Endometrium (tissue), 2 donors: Measurements from ENCODE around the gene ASB3.

Source experiments
- FAIRE-seq: peaks from 2 replicates; lab custom pipeline; 2012; peaks lifted over from hg19 to GRCh38; lab: Jason Lieb, UNC
- donor health status: control.
- donor health status: control.

ASB3 gene

DNA sequence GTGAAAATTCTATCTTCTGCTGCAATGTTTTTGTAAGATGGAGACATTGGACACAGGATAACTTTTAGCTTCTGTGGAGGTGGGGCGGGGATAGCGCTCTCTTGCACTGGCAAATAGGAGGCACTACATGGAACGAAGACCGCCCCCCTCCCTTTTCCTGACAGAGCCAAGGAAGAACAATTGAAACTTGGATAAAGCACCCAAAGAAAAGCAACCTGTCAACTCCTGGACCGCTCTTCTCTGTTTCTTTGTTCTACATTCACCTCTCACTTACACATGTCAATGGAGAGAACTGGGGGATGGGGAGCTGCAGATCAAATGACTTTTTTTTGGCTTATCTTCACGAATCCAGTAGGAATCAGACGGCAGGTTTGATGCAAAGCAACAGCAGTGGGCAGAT lies 145.5 kb downstream of the ASB3 start:
- no peak for FAIRE-seq

DNA sequence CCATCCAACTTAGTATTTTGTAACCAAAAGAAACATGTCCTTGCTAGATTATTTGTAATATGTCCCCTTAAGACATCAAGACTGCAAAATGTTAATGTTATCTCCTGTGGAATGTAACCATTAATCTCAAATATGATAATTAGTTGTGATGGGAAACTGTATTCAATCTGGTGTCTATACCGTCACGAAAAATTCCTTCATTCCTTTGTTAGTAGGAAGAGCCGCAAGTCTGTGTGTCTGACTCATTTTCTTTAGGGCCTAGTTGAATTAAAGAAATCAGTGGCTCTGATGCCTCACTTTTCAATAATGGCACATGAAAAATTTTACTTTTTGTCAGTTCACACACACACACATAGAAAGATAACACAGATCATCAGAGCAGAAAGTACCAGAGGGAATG lies 146.3 kb downstream of the ASB3 start:
- FAIRE-seq = no peak

DNA sequence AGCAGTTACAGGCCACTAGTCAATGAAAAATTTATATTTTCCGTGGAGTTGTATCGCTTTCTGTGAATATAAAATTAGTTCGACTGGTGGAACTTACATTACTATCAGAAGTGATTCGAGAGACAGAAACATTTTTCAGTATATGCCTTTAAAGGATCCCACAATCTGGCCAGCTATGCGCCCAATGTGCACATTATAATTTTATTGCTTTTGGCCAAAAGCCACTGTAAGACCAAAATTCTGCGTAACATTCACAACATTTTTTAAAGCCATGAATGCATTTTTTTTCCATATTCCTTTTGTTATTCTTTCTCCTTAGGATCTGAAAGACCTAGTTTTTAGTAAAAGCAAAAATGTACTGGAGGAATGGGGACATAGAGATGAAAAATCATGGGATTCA lies 150.2 kb downstream of the ASB3 start:
- no peak for FAIRE-seq

- no peak for FAIRE-seq
Measured at GRCh38 chr2:53636109-53636508, 150.6 kb downstream of the ASB3 start.

- FAIRE-seq = no peak
Measured at GRCh38 chr2:53635694-53636093, 151.1 kb downstream of the ASB3 start.

DNA sequence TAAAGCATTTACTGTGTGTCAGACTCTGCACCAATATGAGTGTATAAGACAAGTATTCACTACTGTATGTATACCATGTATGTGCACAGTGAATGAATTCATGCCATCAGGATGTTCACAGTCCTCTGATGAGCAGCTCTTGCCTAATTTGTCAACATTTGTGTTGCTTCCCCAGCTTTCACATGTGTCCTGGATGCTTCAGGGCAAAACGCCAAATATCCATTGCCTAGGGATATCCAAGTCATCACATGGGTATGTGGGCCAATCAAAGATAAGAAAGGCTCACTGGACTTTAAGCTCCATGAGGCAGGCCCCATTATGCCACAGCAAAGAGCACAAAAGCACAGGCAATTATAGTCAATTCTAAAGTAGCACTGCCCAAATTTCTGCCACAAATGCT lies 153.3 kb downstream of the ASB3 start:
- FAIRE-seq = no peak

DNA sequence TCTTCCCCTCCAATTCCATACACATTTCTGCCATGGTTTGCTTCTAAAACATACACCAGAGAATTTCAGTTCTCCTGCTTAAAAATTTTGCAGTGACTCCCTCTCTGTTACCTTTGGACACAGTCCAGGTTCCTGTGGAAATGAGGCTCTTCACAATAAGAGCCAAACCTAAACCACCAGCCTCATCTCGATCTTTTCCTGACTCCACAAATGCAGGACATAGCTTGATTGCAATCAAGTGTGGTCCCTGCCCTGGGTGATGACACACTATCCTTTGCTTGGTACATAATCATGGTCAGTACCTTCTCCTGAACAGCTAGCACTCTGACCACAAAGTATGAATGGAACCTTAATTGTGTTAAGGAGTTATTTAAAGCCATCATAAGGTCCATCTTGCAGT lies 154.0 kb downstream of the ASB3 start:
- no peak for FAIRE-seq

DNA sequence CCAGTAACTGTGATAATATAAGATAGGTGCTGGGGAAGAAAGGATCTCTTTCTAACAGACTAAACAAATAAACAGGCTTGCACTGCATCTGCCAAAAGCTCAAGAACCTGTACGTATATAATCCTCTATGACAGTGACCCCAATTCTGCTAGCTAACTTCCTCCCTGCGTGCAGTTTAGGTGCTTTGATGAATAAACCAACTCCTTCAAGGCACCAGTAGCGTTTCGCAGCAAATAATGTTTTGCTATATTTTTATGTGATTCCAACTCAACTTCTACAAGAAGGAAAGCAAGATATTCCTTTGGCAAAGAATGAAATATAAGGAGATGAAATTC lies 154.7 kb downstream of the ASB3 start:
- FAIRE-seq = no peak

- FAIRE-seq = no peak
Measured at GRCh38 chr2:53631313-53632125, 155.2 kb downstream of the ASB3 start.

- FAIRE-seq = no peak
Measured at GRCh38 chr2:53630026-53630606, 156.6 kb downstream of the ASB3 start.

DNA sequence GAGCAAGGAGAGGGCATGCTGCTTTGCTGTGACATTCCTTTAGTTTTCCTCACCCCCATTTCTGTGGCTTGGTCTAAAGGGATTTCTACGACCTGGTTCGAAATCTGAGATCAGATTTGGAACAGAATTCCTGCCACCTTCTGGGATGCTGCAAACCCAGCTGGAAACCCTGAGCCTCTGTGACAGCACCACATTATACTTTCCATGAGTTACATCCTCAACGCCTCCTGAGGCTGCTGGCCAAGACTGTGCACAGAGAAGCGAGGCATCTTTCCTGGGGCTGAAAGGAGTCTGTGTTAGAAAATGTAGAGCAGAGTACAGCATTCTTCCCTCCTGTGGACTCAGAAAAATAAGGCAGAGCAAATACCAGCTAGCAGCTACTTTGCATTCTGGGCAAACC lies 157.3 kb downstream of the ASB3 start:
- no peak for FAIRE-seq

DNA sequence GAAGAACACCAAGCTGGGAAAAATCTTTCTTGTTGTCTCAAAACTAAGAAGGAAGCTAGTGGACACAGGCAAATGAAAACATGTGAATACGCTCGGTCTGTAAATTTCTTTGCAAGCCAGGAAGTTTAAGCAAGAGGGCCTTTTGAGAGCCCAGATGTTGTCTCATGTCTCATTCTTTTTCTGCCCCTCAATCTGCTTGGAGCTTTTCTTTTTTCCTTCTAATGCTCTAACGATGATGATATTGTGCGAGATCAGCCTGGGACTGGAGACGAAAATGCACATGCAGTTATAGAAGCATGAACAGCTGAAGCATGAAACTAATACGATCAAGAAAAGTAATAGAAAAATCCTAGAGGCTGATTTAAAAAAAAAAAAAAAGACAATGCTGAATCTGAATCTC lies 157.8 kb downstream of the ASB3 start:
- FAIRE-seq = no peak

DNA sequence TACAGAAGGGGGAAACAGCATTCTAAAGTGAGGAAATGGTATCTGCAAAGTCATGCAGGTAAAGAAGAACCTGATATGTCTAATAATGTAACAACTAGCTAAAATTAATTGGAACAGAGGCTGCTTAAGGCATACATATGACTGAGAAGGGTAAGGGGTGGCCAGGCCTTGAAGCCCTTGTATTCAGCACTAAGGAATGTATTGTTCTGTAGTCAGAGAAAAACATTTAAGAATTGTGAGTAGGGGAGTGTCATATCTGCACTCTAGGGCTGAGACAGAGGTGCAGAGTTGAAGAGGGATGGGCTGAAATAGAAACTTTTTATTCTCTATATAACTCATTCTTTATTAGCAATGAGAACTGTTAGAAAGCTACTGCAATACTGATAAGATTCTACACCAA lies 164.6 kb downstream of the ASB3 start:
- FAIRE-seq = no peak

GRCh38 chr2:53620981-53621380 lies 165.8 kb downstream of the ASB3 start:
- no peak for FAIRE-seq
